Uterus (tissue), 2 donors: ENCODE measurements around the gene PSKH1.
A peak's percentile ranks its signal among the peaks of the same experiment; 100 is the strongest.

Source experiments
- CTCF ChIP-seq, 4 experiments: fragments of 200-600 bp in 2 of 4; fragments of 450-650 bp in 2 of 4; sonication (generic) in 2 of 4; IDR thresholded peaks; one replicate each; pipeline ENCODE4 v1.5.1; 2016 to 2019; ENCODE audit warnings: antibody characterized with exemption in 4 of 4, mild to moderate bottlenecking in 2 of 4, moderate library complexity in 1 of 4
- POLR2A ChIP-seq, 2 donors: fragments of 450-650 bp; IDR thresholded peaks; one replicate each; pipeline ENCODE4 v1.6.1; 2016; ENCODE audit warnings: antibody characterized with exemption in 2 of 2, mild to moderate bottlenecking in 1 of 2, moderate library complexity in 1 of 2

GRCh38 chr16:67936124-67936879 lies 43.2 kb downstream of the PSKH1 start, which contains the start of gene PSMB10:
- no peak for TF ChIP-seq CTCF (IDR thresholded peaks at IDR 0.05)
- peak in 1 of 2 donors; percentile 15 for TF ChIP-seq POLR2A (IDR thresholded peaks at IDR 0.05)
